ENCODE results near the gene RBM5.

The RBM5 gene

DNA sequence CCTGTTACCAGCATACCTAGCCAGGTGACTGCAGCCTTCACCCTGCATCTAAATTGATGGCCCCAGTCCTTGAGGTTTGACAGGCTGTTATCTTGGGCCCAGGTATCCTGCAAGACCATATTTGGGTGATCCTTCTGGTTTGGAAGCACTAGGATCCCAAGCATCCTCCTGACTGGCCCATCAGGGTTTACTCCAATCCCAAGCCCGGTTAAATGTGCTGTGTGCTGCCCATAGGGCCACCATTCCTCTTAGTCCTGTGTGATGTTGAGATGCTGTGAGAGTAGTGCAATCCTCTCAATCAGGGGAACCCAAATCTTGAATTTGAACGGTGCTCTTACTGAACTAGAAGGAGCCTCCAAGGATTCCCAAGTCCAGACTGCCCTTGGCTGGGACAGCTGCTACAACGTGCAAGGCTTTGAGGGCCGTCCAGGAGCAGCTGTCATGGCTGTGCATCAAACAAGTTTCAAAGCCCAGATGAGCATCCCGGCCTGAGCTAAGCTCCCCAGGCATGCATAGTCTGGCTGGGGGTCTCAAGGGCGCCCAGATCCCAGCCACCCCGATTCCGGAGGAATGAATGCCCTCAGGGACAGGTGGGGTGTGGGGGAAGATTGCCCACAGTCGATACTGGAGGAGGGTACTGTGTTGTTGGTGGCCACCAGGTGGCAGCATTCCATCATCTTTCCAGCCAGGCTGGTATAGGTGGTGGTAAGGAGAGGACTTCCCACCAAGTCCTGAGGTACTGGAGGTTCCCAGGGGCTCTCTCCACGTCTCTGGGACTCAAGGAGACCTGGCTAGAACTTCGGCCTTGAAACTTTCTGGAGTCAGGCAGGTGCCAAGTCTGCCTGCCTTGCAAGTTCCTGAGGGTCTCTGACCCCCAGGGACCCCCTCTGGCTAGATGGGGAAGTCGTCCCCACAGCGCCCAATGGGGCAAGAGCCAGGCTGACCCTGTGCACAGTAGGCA, 32.6 kb downstream of the RBM5 start:
- peak; percentile 92 for DNase-seq

DNA sequence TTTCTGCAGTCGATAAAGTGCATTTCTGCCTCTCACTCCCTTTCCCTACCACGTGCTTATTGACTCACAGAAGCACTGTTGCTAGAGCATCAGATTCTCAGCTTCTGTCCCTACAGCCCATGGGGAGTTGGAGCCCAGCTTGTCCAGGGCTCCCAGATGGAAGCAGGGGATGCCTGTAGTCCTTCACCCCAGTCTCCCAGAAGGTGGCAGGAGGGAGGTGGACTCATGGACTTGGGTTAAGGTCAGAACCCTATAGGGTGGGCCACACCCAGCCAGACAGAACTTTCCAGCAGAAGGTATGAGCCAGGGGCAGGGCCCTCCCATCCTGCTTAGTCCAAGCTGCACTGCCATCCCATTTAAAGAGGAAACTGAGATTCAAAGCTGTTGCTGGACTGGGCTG, 33.4 kb downstream of the RBM5 start:
- DNase-seq, result peak; percentile 34

DNA sequence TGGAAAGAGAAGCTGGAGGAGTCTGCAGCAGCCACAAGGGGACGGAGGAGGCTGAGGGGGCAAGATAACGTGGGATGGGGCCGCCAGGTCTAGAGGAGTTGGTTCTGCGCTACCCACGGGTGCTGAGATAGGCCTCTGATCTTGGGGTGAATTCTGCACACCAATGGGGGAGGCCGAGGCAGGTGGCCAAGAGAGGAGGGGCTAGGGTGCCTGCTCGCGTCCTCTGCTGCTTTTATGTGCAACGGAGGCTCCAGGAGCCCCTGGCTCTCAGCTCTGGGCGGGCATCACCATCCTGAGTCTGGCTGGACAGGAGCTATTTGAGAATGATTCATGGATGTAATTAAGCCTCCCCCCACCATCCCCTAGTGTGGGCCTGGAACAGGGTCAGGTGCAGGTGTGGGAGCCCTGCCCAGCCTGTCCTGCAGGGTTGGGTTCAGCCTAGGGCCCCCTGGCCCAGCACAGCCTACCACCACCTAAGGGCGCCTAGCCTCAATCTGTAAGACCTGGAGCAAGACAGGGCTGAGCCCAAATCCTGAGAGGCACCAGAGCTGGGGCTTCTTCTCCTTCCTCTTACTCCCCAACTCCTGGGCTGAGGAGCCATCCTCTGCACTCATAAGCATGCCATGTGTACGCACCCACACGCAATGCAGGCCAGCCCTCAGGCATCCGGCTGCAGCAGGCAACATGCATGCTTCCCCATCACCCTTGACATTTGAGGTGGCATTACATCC, 34.1 kb downstream of the RBM5 start:
- DNase-seq, result no peak

DNA sequence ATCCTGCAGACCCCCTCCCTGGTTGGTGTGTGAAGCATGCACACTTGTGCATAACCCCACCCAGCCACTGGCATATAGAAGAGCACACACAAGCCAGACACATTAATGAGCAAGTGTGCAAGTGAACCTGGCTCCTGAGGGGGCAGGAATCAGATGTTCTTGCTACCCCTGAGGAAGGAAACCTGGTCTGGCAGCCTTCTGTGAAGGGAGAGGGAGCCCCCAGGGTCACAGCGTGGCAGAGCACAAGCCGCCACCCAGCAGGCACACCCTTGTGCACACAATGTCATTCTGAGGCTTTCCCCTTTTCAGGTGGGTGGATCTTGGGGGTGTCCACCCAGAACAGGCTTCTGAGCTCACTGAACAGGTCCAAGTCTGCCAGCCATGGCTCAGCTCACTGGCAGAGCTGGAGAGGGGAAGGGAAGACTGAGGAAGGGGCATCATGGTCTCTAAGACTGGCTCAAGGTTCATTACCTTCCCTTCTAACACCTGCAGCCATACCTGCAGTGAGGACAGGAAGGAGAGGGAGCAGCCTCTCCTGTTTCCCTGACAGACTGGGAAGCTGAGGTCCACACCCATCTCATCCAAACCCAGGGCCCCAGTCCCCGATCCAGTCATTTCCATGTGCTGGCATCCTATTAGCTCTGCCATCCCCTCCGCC, 34.8 kb downstream of the RBM5 start:
- DNase-seq, result no peak

DNA sequence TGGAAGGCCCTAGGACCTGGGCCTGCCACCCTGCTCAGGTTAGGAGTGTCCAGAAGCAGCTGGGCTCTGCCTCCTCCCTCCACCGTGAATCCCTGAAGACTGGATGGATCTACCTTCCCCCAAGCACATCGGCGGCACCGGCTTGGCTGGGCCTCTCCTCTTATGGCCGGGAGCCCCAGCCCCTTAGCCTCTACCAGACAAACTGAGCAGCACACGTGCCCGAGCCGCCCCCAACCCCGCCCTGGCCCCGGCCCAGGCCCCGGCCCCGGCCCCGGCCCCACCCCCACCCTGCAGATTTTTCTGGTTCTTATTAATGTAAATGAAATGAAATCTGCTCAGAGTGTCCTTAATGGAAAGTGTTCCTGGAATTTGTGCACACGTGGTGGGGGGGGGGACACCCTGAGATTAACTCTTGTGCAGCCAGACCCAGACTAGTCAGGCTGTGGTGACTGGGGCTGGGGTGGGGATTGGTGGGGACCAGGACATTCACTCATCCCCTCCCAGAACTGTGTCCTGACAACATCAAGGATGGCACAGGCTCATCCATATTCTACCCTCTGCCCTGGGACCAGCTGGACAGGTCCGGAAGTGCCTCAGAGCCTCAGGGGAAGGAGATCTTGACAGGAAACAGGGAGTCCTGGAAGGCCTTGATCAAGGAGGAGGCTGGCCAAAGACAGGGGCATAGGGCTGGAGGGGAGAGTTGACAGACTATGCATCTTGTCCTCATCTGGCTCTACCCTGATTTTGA, 35.5 kb downstream of the RBM5 start:
- DNase-seq, result peak; percentile 73

DNA sequence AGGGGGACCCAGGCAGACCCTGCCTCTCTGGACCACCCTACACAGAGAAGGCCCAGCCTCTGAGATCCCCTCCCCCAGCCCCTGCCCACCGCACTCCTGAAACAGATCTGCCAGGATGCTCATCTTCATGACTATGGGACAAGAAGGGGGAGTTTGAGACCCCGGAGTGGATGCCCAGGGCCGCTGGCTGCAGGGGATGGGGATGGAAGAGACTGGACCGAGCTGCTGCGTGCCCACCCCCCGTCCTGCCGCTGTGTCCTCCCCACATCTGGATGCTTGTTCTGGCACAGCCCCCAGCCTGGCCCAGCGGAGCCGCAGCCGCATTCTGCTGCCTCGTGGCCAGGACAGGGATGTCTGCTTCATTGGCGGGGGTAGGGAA, 36.1 kb downstream of the RBM5 start:
- peak; percentile 52 for DNase-seq

DNA sequence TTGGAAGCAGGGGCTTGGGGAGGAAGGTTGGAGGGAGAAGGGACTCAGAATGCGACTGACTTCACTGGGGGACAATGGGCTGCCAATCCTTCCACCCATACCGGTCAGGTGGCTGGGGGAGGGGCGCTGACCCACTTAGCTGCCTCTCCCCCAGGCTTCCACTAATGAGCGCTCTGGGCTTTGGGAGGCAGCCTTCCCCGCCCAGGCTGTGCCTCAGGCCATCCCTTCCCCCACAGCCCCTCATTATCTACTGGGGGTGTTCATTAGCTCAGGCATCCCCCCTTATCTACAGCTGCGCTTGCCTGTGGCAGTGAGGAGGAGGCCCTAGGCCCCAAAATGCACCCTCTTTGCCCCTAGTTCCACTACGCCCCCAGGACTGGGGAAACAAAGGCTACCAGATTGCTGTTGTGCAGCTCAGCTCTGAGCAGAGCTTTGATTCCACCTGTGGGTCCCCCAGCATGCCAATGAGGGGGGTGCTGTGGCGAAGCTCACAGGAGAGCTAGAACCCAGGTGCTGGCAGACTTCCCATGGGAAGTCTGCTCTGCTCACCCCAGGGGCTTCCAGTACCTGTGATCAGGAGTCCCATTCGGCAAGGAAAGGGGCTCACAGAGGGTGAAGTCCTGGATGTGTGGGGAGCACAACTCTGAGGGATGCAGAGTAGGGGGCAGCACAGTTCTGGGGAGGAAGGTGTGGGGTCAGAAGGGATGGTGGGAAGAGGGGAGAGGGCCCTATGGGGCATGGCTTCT, 37.0 kb downstream of the RBM5 start:
- peak; percentile 71 for DNase-seq

DNA sequence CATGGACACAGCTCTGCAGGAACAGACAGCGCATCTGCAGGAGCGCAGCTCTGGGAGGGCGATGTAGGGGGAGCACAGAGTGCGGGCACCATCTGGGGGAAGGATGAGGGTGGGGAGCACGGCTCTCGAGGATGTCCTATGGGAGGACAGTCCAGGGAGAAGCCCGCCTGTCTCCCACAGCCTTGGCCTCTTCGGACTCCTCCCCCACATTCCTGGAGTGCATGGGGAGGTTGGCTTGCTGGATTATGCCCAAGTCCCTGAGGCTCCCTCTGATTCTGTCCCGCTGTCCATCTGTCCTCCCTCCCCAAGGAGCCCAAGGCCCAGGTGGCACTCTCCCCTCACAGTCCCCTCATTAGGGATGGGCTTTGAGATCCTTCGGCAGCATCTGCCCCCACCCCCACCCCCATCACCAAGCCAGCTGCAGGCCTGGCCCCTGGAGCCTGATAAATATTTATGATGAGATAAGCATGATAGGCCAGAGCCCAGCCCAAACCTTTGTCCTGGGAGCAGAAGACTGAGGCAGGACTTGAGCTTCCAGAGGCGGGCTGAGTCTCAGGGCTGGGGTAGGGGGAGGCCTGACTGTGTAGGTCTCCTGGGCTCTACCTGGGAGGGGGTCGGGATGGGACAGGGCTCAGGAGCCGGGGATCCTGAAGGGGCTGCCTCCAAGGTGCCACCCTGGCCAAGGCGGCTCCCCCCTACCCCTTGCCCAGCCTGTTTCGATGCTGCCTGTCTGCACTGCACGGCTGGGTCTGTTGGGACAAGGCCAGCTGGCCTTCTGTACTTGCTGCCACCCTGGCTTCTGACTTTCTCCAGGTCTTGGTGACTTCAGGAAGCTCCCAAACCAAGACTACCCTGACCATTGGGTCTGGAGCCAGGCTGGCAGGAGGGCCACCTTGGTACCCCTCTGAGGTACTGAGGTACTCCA, 37.8 kb downstream of the RBM5 start:
- peak; percentile 98 for DNase-seq

DNA sequence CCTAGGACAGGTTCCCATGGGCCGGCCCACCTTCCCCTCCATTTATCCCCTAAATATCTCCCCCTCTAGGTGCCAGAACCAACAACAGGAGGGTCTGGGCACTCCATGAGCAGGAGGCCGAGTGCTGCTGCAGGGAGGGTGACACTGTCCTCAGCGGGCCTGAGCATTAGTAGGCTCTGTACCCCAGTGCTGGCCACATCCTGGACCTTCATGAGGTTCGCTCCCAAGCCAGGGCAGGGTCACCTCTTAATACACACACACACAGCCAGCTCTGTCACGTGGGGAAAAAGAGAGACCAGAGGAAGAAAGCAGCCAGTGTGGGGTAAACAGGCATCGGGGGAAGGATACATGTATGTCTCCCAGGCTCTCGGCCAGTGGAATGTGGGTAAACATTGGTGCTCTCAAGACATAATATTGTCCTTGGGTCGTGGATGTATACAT, 38.6 kb downstream of the RBM5 start:
- DNase-seq, result no peak

DNA sequence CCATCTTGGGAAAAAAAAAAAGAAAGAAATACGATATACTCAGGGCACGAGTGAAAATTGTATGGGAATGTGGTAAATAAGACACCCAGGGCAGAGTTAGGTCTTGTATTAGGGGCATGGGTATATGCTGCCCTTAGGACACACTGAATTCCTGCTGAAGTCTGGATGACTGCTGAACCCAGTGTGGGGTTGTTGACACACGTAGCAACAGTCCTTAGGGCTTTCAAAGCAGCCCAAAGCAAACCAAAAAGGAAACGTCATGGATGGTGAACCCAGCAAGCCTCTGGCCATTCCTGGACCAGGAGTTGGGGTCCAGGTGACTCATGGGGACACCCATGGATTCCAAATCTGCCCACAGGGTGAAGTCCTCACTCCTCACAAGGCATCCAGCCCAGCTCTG, 39.3 kb downstream of the RBM5 start:
- no peak for DNase-seq

DNA sequence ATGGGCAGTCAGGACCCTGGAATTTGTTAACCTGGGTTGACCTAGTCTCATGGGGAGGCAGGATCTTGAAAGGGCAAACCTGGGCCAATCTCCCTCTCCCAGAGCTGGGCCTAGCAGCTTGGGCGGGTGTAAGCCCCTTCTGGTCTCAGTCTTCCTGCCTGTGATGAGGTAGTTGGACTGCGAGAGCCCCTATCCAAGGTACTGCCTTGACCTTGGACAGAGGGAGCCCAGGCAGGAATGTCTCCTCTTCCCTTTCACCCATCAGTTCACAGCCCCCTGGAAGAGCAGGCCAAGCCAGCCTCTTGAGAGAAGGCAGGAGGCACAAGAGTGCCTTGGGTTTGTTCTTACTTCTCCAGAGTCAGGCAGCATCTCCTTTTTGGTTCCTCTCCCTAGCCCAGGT, 41.7 kb downstream of the RBM5 start:
- DNase-seq, result no peak

DNA sequence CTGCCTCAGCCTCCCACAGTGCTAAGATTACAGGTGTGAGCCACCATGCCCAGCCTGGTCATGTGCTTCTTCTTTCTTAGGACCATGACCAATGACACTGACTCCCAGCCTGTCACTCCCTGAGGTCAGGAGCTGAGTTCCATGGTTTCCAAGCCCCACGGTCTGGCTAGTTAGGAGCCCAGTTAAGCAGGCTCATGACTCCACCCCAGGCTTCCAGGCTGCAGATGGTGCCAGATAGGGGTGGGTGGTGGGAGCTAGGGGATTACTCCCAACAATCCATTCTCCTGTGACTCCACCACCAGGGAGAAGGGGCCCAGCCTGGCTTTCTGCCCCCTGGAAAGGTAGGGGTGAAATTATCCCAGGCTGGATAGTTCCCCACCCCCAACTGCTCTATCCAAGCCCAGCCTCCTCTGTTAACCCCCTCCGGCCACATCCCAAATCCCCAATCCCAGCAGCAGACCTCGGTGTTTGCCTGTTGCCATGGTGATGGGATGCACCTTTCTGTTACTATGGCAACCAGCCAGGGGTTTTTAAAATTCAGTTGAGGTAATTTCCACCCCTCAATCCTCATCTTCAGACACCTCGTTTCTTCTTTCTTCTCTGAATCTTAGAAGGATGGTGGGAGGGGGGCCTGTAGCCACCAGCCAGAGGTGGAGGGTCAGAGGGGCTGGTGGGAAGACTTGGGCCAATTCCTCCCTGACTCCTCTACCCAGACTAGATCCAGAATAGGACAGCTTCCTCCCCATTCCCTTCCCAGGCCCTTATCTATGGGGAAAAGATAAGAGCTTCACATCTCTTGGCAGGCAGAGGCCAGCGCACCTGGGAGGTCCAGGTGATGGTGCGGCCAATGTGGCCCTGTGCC, 43.9 kb downstream of the RBM5 start:
- peak; percentile 98 for DNase-seq

DNA sequence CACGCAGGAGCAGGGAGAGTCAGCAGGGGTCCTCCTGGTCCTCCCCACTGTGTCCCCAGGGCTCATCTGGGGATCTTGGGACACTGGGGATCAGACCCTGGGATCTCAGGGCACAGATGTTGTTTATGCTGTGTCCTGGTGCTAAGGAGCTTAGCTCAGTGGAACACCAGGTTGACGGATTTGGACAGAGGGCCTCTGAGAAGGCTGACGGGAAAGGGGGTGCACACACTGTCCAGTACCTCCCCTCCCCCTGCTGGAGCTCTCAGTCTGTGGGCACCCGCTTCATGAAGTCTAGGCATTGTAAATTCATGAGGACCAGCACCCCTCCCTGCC, 44.5 kb downstream of the RBM5 start:
- DNase-seq, result peak; percentile 98

DNA sequence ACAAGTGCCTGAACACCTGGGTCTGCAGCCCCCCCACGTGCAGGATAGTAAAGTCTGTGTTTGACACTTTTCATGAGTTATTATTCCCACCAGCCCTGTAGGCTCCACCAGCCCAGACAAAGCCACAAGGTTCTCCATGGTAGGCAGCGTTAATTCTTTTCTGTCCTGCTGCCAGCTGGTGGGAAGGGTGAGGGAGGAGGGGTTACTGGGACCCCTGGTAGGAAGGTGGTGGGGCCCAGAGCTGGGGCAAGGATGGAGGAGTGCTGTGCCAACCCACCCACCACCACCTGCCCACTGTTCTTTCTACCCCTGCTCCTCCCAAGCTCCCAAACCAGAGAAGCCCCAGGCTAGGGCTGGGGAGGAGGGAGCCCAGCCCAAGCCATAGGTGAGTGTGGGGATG, 45.6 kb downstream of the RBM5 start:
- peak; percentile 50 for DNase-seq

DNA sequence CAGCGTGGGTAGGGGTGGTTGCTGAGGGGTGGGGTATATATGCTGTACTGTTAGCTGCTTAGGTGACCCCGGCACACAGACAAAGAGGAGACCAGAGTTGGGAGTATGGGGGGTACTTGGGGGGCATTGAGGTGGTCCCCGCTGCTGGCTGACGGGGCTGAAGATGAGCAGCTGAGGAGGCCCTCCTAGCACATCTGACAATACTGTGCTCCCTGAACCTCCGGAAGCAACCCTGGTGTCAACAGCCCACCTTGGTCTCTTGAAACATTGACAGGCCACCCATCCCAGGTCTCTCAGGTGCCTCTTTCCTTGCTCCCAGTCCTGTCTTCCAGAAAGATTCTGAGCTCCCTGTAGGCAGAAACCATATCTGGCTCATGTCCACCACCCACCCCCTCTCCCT, 47.2 kb downstream of the RBM5 start:
- no peak for DNase-seq

DNA sequence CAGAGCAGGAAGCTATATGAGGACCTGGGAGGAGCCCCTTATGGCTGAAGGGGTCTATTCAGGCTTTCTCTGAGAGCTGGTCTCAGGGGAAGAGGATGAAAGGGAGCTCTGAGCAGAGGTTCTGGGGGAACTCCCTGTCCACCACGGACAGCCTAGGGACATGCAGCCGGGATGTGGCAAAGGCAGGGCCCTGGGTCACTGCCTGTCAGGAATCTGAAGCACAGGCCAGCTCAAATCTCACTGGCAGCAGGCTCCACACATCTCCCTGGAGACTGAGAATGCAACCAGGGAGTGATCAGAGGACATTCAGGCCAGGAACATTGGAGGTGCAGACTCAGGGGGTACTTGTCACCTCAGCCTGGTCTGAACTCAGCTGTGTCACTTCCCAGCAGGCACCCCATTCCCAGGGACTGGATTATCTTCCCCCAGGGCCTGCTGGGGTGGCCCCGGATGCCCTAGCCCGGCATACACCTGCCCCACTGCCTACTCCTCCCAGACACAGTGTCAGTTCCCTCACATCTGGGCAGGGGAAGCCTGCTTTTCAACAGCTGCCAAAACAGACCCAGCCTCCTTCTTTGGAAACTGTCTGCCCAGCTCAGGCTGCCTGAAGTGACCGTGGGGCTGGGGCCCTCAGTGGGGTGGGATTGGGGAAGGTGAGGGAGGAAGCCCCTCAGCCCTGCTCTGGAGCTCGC, 48.1 kb downstream of the RBM5 start:
- DNase-seq, result peak; percentile 48

DNA sequence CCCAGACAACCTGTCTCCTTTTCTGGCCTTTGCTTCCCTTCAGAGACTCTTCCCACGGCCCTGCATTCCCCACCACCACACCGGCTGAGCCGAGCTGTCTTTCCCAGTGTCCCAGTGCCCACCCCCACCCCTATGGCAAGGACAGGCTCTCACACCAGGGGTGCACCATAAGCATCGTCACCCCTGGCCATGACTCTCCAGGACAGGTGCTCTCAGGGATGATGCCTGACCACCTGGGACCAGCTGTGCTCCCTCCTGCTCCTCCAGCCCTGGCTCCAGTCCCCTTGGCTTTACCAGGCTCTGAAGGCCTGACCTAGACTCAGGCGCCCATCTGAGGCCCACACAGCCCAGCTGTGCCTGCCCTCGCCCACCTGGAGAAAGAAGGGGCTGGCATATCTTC, 48.8 kb downstream of the RBM5 start:
- DNase-seq, result no peak

DNA sequence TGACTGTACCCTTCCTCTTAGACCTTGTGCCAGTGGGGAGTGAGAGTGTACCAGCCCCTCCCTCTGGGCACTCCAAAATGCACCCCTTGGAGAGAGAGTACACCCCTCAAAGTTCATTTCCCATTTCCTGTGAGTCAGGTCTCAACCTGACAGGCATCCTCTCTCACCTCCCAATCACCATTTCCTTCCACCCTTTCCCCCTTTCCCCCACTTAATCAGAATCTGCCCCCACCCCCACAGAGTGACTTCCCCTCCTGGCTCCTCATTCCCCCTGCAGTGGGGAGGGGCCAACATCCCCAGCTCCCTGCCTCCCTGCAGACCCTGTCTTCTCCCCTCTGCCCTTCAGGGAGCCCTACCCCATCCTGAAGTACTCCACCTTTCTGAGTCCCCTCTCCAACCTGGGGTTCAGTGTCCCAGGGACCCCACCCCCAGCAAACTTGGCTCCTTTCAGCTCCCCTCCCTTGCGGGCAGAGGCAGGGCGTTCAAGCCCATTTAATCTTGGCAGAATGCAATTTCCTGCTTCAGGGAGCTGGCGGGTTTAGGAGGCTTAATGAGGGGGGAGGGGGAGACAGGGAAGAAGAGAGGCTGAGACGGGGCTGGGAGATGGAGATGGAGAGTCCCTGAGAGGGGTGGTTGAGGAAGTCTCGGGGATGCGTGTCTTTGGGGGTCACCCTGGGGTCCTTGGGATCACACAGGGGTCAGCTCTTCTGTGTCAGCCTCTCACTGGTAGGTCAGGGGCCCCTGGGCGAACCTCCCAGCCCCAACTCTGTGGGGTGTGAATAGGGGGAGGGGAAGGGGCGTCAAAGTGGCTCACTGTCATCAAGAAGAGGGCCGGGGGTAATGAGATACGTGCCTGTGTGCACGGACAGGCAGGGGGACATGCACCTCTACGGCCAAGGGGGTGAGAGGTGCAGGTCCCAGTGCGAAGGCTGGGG, 49.8 kb downstream of the RBM5 start:
- DNase-seq, result peak; percentile 96

Measured in NCI-H82 (cell line).